Activated CD8-positive, alpha-beta memory T cell treated with anti-CD3 and anti-CD28 coated beads, Interleukin-2, amount 50 U/mL, for 1 hour (primary cell): ENCODE measurements around the gene FOXP4.
"Not testable (repeated sequence)": the region's sequence is repeated elsewhere in the genome, so short reads cannot be mapped to it uniquely, and the experiment has no call there.

Source experiments
- DNase-seq: peaks from one replicate; pipeline ENCODE4 v3.0.0-alpha.2; 2020; ENCODE audit errors: extremely low read depth

FOXP4 gene

GRCh38 chr6:41599015-41599851 lies 53.1 kb downstream of the FOXP4 start:
- DNase-seq: no peak

- no peak for DNase-seq
Measured at GRCh38 chr6:41599852-41600445, 53.8 kb downstream of the FOXP4 start.

DNA sequence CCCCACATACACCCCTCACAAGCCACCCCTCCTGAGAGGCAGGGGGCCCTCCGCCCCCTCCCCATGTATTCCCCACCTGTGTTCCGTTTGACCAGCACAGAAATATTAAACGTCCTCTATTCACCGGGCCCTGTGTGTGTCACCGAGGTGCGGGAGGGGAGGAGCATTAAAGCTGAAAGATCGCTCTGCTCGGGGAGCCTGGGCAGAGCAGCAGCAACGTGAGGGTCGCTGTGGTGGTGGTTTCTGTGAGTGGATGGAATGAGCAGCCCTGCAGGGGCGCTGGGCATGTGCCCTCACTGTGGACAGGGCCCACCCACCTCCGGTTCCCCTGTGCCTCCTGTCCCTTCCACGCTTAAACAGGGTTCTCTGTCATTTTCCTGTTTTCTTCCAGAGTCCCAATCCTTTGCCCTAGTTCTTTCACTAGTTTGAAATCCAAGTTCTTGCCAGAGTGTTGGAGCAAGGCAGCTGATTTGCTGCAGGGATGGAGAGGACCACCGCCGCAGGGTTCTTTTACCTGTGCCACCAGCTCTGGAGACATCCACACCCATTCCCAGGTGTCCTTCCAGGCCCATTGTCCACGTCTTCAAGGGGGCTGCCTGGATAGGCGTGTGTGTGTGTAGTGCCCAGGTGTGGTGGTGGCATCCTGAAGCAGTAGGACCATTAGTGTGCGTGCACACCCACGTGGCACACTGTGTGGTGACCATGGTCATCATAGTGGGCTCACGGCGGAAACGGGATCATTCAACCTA lies 54.5 kb downstream of the FOXP4 start:
- no peak for DNase-seq

GRCh38 chr6:41601248-41601549 lies 55.0 kb downstream of the FOXP4 start:
- DNase-seq: no peak

DNA sequence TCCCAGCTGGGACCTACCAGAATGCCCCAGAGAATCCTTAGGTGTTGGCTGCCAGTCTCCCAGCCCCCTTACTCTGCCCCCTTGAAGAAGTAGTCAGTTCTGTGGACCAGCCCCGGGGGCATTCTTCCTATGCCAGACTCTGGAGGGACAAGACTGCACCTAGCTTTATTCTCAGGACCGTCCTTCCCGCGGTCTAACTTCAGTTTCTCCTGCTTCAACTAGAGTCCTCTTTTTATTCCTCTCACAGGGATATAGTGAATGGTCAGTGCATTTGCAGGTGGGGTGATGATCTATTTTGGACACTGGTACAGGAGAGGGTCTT lies 56.2 kb downstream of the FOXP4 start:
- no peak for DNase-seq

GRCh38 chr6:41602864-41603608 lies 56.9 kb downstream of the FOXP4 start:
- peak; percentile 50 for DNase-seq

DNA sequence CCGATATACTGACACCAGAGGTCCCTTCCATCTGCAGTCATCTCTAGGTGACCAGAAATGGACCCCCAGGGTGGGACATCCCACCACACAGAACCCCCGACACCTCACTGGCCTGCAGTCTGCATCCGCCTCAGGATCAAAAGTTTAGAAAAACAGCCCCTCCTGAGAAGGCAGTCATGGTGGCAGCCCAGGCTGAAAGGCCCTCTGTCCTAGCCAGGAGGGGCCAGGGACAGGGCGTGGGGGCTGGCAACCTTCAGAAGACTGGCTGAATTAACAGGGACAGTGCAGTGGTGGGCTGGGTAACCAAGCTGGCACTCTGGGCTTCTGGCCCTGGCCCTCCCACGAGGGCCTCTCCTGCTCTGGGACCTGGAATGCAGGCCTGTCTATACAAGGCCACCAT lies 57.8 kb downstream of the FOXP4 start:
- no peak for DNase-seq

DNA sequence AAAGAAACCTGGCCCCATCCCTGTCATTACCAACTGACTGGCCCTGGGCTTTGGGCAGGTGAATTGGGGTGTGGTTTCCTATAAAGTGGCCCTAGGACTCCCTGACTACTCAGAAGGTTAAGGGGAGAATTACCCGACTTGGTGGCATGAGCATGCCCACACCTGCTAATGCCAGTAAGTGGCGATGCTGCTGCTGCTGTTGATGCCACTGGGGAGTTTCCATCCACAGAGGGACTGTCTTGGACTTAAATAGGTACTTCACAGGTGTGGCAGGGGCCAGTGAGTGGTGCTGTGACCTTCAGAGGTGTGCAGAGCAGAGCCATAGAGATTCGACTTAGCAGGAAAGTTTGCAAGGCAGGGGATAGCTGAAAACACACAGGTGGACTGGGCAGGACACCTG lies 59.5 kb downstream of the FOXP4 start:
- DNase-seq: no peak

DNA sequence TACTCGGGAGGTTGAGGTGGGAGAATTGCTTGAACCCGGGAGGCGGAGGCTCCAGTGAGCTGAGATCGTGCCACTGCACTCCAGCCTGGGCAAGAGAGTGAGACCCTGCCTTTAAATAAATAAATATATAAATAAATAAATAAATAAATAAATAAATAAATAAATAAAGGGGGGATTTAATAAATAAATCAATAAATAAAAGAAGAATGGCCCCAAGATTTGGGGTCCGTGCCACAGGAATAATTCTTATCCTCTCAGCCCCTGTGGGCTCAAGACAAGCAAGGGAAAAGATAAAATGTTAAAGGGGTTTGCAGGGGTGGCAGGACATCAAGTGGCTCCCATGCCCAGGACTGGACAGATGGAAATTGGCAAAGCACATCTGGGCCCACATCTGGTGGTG lies 60.9 kb downstream of the FOXP4 start:
- no peak for DNase-seq

GRCh38 chr6:41607736-41608135 lies 61.6 kb downstream of the FOXP4 start:
- DNase-seq: no peak

GRCh38 chr6:41608443-41609151 lies 62.4 kb downstream of the FOXP4 start:
- no peak for DNase-seq

DNA sequence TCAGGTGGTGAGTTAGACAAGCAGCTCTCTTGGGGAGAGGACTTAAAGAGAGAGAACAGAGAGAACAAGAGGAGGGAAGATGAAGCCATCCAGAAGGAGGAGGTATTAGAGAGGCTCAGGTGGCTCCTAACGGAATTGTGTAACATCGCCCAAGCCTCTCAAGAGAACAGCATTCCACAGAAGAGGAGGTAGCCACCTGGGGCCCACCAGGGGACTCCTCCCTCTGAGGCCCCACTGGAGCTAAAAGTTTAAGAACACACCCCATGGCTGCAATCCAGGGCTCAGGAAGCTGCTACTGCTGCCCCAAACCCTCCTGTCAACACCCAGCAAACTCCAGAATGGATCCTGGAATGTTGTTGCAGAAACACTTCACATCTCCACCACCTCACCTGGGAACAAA lies 68.5 kb downstream of the FOXP4 start:
- no peak for DNase-seq

- DNase-seq: no peak
Measured at GRCh38 chr6:41615311-41615710, 69.1 kb downstream of the FOXP4 start.

DNA sequence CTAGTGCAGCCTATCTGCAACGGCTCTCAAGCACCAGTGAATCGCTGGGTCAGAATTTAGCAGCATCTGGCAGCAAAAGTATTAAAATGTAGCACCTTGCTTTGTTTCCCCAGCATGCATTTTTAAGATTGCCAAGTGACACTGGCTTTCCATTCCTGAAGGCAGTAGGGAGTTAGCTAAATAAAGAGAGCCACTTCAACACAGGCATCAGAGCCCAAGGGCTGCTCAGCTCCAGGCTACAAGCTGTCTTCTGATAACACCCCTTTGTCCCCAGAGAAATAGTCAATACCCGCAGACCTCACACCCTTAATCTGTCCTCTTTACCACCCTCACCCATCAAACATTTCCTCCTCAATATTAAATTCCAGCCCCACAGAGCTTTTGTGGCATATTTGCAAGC lies 72.4 kb downstream of the FOXP4 start:
- DNase-seq: no peak

- not testable (repeated sequence) for DNase-seq
Measured at GRCh38 chr6:41619193-41619592, 73.0 kb downstream of the FOXP4 start.

DNA sequence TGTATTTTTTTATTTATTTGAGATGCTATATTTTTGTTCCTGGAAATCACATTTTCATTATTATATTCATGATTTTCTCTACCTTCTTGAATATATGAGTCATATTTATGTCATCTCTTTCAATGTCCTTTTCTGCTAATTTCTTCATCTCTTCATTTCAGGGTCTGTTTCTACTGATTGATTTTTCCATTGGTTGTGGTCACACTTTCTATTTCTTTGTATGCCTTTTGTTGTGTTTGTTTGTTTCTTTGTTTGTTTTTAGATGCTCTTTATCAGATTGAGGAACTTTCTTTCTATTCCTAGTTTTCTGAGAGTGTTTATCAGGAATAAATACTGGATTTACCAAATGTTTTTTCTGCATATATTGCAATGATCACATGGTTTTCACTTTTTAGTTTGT lies 75.2 kb downstream of the FOXP4 start:
- no peak for DNase-seq

GRCh38 chr6:41621802-41622201 lies 75.6 kb downstream of the FOXP4 start:
- no peak for DNase-seq

GRCh38 chr6:41622206-41622988 lies 76.2 kb downstream of the FOXP4 start:
- no peak for DNase-seq

GRCh38 chr6:41623330-41623729 lies 77.1 kb downstream of the FOXP4 start:
- no peak for DNase-seq

GRCh38 chr6:41624621-41625380 lies 78.6 kb downstream of the FOXP4 start:
- no peak for DNase-seq
